Astrocyte of the spinal cord (primary cell): ENCODE data around the gene MTRR.

Source experiments
- DNase-seq: peaks from one replicate; pipeline ENCODE4 v3.0.0; 2011; ENCODE audit warnings: low read depth, low spot score
- H3K4me3 ChIP-seq: 2 replicates; pipeline ENCODE4 v1.5.1; 2011; ENCODE audit warnings: low read depth, mild to moderate bottlenecking, low read length, moderate library complexity
- in situ Hi-C: cut with HindIII; loops from 2 replicates; pipeline ENCODE4 v1.10.0; 2017; ENCODE audit warnings: low sequenced_read_pairs
- TF ChIP-seq, protein P1 (sequence below): IDR thresholded peaks from 2 replicates; pipeline ENCODE4 v1.5.1; 2012; ENCODE audit warnings: low read depth, mild to moderate bottlenecking, low read length, inconsistent platforms

Gene MTRR

DNA sequence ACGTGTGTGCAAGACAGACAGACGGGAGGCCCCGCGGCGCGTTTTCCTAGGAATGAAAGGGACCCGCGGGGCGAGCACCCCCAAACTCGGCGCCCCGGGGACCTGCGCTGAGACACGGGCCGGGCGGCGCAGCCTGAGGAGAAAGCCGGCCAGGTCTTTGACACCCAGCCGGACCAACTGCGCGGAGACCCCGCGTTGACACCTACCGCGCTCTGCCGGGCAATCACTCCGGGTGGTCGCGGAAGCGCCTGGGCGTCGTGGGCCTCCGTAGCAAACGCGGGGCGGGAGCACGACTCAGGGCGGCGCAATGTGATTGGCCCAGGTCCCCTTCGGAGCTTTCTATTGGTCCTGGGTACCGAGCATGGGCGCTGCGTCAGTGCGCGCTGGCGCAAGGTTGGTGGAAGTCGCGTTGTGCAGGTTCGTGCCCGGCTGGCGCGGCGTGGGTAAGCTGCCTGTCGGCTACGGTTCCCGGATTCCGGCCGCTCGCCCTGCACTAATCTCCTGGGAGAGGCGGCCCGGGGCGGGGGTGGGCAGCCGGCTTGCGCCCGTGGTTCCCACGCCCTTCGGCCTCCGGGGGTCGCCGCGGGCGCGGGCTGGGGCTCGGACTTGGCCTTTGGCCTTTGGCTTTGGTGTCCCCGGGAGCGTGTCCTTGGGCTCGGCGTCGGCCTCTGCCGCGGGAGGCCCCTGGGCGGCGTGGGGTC is at the start of gene MTRR, which contains the start of gene FASTKD3:
TSS of gene MTRR (plus strand) at position 376 of the 701 bp plus-strand sequence. CDS start 1,647 bp downstream, outside the sequence.
TSS of gene FASTKD3 (minus strand) at position 259 of the 701 bp plus-strand sequence. CDS start 948 bp downstream, outside the sequence.
- peak; percentile 93 for DNase-seq
- H3K4me3 ChIP-seq = peak within 1 kb of the TSS; percentile 85
- in situ Hi-C loops = no loop called here
- TF ChIP-seq, protein P1, sequence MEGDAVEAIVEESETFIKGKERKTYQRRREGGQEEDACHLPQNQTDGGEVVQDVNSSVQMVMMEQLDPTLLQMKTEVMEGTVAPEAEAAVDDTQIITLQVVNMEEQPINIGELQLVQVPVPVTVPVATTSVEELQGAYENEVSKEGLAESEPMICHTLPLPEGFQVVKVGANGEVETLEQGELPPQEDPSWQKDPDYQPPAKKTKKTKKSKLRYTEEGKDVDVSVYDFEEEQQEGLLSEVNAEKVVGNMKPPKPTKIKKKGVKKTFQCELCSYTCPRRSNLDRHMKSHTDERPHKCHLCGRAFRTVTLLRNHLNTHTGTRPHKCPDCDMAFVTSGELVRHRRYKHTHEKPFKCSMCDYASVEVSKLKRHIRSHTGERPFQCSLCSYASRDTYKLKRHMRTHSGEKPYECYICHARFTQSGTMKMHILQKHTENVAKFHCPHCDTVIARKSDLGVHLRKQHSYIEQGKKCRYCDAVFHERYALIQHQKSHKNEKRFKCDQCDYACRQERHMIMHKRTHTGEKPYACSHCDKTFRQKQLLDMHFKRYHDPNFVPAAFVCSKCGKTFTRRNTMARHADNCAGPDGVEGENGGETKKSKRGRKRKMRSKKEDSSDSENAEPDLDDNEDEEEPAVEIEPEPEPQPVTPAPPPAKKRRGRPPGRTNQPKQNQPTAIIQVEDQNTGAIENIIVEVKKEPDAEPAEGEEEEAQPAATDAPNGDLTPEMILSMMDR = no peak

DNA sequence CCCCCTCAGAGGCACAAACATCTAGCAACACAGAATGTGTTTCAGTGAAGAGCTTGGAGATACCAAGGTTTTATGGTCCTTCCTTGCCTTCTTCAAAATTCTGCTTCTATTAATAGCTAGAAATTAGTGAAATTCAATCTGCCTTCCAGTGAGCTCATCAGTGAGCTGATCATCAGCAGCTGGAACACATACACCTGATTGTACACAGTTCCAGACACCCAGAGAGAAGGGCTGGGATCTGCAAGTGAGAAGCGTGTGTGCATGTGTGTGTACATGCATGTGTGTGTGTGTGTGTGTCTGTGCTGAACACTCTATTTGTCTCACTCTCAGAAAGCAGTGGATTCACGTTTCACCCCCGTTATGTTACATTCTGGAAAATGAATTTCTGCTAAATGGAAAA is 46.5 kb upstream of the MTRR start:
- H3K4me3 ChIP-seq = no peak overlapping the region
- TF ChIP-seq, protein P1 = no peak
- DNase-seq = no peak
- in situ Hi-C loops = no loop called here

DNA sequence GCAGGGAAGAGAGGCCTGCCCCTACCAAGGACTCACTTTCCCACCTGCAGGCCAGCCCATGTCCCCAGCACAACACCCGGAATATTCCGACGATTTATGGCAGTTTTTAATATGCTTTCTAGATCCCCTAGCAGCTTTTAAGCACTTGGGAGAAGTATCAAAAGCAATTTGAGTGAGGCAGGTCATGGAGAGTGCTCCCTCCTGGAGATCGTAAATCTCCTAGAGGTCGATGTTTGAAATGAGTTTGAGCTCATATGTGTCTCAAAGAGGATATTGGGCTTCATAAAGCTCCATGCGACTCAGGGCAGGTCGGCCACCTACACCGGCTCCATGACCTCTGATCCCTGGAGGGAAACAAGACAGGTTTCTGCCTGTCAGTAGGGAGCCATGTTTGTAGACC is 45.4 kb upstream of the MTRR start:
- in situ Hi-C loops = no loop called here
- TF ChIP-seq, protein P1 = no peak
- no peak for DNase-seq
- no peak overlapping the region for H3K4me3 ChIP-seq

DNA sequence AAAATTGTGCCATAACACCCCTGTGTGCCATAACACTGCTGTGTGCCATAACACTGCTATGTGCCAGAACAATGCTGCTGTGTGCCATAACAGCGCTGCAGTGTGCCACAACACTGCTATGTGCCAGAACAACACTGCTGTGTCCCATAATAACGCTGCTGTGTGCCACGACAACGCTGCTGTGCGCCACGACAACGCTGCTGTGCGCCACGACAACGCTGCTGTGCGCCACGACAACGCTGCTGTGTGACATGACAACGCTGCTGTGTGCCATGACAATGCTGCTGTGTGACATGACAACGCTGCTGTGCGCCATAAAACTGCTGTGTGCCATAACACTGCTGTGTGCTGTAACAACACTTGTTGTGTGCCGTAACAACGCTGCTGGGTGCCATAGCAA is 44.0 kb upstream of the MTRR start:
- DNase-seq = no peak
- in situ Hi-C loops = no loop called here
- H3K4me3 ChIP-seq = no peak overlapping the region
- TF ChIP-seq, protein P1 = no peak

DNA sequence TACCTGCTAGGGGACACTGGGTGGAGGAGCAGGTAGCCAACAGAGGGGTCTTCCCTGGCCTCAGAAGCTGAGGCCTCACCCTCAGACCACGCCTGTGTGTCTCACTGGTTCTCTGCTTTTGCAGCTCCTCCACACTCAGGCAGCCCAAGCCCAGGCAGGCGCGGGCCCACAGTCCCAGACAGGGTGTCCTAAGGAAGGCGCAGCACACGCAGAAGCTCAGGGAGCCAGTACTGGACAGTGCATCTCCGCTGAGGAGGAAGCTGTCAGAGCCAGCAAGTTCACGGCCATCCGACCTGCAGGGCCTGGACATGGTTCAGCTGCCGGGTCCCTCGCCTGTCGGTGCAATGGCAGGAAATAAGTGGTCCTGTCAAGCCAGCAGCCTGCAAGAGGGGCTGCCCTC is 43.3 kb upstream of the MTRR start:
- no peak for DNase-seq
- in situ Hi-C loops = no loop called here
- no peak overlapping the region for H3K4me3 ChIP-seq
- TF ChIP-seq, protein P1 = no peak

DNA sequence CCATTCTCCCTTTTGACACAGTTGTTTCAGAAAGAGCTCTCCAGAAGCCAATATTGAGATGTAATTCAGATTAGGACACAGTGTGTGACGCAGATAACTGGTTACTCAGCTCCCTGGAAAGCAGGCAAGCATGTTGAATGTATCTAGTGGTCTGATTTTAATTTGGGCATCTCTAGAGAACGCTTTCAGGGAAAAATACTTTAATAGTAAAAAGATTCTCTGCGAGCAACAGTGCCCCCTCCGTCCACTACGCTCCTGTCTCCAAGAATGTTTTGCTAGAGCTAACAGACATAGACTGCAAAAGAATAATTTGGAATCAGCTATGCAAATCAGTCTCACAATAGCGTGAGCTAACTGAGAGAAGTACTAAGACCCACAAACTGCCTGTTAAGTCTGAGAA is 41.3 kb upstream of the MTRR start:
- no peak for DNase-seq
- H3K4me3 ChIP-seq = no peak overlapping the region
- TF ChIP-seq, protein P1 = peak; percentile 38
- in situ Hi-C loops = no loop called here
